ENCODE results near the gene CCDC88A.

CCDC88A gene

DNA sequence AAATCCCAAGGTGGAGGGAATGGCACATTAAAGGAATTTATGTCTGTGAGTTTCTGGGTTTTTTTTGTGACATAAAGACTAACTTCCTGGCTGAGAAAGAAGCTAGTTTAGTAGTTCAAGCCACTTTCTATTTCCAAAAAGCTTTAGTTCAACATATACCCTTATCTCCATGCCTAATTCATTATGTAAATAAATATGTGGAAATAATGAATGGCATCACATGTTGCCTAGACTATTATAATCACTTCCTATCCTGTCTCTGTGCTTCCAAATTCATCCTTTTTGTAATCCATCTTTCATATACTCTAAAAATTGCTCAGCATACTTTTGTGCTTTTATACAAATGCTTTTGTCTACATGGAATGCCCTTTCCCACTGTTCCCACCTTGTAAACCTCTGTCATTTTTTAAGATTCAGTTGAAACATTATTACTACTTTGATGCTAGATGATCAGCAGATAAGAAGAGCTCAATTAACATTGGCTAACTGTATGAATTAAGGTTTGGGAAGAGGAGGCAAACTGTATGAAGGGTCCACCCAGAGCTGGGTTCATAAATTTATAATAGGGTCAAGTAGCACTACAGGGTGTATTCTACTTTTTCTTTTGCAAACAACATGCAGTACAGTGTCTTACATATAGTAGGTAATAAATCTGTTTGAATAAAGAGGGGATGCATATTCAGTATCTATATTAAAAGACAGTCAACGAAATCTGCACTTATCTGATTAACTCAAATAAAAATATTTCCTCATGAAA is 88.9 kb downstream of the CCDC88A start:
- H3K4me3 ChIP-seq (ENCODE audit: low read depth, low read length, poor library complexity, severe bottlenecking) = no peak overlapping the region
- no peaks in the 10 kb centered on the region for H4K20me1 ChIP-seq (ENCODE audit: insufficient read depth, low read length)
- no peaks in the 10 kb centered on the region for H3K79me2 ChIP-seq (ENCODE audit: insufficient read depth, low read length)
- peaks cover 95% of the 10 kb centered on the region for H3K36me3 ChIP-seq (ENCODE audit: insufficient read depth, low read length)
- H3K27ac ChIP-seq (ENCODE audit: low read depth, low read length, poor library complexity, severe bottlenecking) = no peak overlapping the region
- H3F3A ChIP-seq (ENCODE audit: insufficient read depth, low read length) = no peaks in the 10 kb centered on the region
- no peak overlapping the region for H3K4me2 ChIP-seq (ENCODE audit: low read length)
- 0 out of 2 replicates have a peak, but pooled peaks cover under 1% of the 10 kb centered on the region for H3K9me3 ChIP-seq (ENCODE audit: low read length)
- H3K27me3 ChIP-seq (ENCODE audit: insufficient read depth, low read length) = no peaks in the 10 kb centered on the region
- H2AFZ ChIP-seq (ENCODE audit: low read length) = no peak overlapping the region
- TF ChIP-seq, protein P1, sequence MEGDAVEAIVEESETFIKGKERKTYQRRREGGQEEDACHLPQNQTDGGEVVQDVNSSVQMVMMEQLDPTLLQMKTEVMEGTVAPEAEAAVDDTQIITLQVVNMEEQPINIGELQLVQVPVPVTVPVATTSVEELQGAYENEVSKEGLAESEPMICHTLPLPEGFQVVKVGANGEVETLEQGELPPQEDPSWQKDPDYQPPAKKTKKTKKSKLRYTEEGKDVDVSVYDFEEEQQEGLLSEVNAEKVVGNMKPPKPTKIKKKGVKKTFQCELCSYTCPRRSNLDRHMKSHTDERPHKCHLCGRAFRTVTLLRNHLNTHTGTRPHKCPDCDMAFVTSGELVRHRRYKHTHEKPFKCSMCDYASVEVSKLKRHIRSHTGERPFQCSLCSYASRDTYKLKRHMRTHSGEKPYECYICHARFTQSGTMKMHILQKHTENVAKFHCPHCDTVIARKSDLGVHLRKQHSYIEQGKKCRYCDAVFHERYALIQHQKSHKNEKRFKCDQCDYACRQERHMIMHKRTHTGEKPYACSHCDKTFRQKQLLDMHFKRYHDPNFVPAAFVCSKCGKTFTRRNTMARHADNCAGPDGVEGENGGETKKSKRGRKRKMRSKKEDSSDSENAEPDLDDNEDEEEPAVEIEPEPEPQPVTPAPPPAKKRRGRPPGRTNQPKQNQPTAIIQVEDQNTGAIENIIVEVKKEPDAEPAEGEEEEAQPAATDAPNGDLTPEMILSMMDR (IDR thresholded peaks at IDR 0.05; ENCODE audit: low read length) = no peak
- H3K9me2 ChIP-seq (ENCODE audit: low read depth, low read length) = no peaks in the 10 kb centered on the region
- H3K4me1 ChIP-seq (ENCODE audit: insufficient read depth, low read length, severe bottlenecking) = no peaks in the 10 kb centered on the region
- no peak overlapping the region for H3K9ac ChIP-seq (ENCODE audit: low read length)

DNA sequence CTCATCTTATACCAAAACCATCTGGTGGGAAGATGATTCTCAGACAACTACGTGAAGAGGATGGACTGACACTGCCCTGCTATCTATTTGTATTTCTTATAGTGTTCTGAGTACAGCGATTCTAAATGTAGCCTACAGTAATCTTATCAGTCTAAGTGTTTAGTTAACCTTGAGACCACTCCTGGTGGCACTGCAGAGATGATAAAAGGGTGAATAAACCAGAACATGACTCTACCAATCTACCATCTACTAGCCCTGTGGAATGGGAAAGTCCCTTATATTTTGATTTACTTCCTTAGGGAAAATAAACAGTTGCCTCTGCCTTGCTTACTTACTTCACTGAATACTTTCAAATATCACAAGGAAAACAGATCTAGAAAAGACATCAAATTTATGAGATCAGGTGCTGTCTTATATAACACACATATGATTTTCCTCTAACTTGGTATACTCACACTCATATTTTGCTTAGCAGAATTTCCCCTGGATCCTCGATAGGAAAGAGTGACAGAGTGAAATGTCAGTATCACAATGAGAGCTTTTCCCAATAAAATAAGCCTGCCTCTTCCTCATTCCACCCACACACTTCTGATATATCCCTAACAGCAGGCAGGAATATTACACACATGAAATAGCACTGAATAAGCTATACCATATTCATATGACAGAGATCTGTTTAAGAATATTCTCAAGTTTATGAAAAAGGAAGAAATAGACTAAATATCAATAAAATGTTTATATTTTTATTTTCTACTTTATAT is 92.0 kb downstream of the CCDC88A start:
- Histone ChIP-seq H3K27me3 (ENCODE audit: insufficient read depth, low read length) (no peaks in the 10 kb centered on the region), H3K36me3 (ENCODE audit: insufficient read depth, low read length) (peaks cover 90% of the 10 kb centered on the region)

DNA sequence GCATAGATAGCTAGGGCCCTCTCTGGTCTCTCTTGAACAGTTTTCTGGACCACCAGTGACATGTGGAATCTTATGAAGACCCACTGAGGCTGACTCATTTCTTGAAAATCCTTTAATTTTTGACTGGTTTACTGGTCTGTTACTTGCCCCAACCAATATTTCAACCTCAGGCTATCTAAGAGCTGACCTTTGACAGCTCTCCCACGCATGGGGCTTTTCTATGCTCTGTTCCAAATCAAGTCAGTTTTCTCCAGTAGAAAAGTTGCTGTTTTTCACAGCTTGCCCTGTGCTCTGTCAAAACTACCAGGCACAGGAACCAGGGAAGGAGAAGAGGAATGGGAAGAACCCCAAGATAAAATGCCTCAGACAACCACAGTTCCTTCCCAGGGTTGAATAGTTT is 104.7 kb downstream of the CCDC88A start:
- no peak overlapping the region for H3K27ac ChIP-seq (ENCODE audit: low read depth, low read length, poor library complexity, severe bottlenecking)
- no peak overlapping the region for H3K9ac ChIP-seq (ENCODE audit: low read length)
- no peaks in the 10 kb centered on the region for H4K20me1 ChIP-seq (ENCODE audit: insufficient read depth, low read length)
- H2AFZ ChIP-seq (ENCODE audit: low read length) = no peak overlapping the region
- peaks cover 94% of the 10 kb centered on the region for H3K36me3 ChIP-seq (ENCODE audit: insufficient read depth, low read length)
- no peaks in the 10 kb centered on the region; the same call in 1 of the 2 replicates for H3F3A ChIP-seq (ENCODE audit: insufficient read depth, low read length)
- TF ChIP-seq EZH2 (IDR thresholded peaks at IDR 0.05; ENCODE audit: borderline replicate concordance, low read length) = no peak
- TF ChIP-seq, protein P1 (IDR thresholded peaks at IDR 0.05; ENCODE audit: low read length) = no peak
- no peak overlapping the region for H3K4me2 ChIP-seq (ENCODE audit: low read length)
- H3K9me3 ChIP-seq (ENCODE audit: low read length) = no peaks in the 10 kb centered on the region
- H3K4me3 ChIP-seq (ENCODE audit: low read depth, low read length, poor library complexity, severe bottlenecking) = no peak overlapping the region
- no peaks in the 10 kb centered on the region for H3K27me3 ChIP-seq (ENCODE audit: insufficient read depth, low read length)
- no peaks in the 10 kb centered on the region for H3K9me2 ChIP-seq (ENCODE audit: low read depth, low read length)
- H3K79me2 ChIP-seq (ENCODE audit: insufficient read depth, low read length) = 0 out of 2 replicates have a peak, but pooled peaks cover 4% of the 10 kb centered on the region
- no peaks in the 10 kb centered on the region for H3K4me1 ChIP-seq (ENCODE audit: insufficient read depth, low read length, severe bottlenecking)

More for the DNA sequence above, 92.0 kb downstream of the CCDC88A start:
- Histone ChIP-seq H3F3A (ENCODE audit: insufficient read depth, low read length) (no peaks in the 10 kb centered on the region), H3K9me3 (ENCODE audit: low read length) (0 out of 2 replicates have a peak, but pooled peaks cover 3% of the 10 kb centered on the region), H3K9ac (ENCODE audit: low read length) (no peak overlapping the region), H3K9me2 (ENCODE audit: low read depth, low read length) (no peaks in the 10 kb centered on the region), H2AFZ (ENCODE audit: low read length) (no peak overlapping the region), H3K4me3 (ENCODE audit: low read depth, low read length, poor library complexity, severe bottlenecking) (no peak overlapping the region), H4K20me1 (ENCODE audit: insufficient read depth, low read length) (no peaks in the 10 kb centered on the region), H3K27ac (ENCODE audit: low read depth, low read length, poor library complexity, severe bottlenecking) (no peak overlapping the region), H3K4me1 (ENCODE audit: insufficient read depth, low read length, severe bottlenecking) (no peaks in the 10 kb centered on the region), H3K4me2 (ENCODE audit: low read length) (no peak overlapping the region), H3K79me2 (ENCODE audit: insufficient read depth, low read length) (no peaks in the 10 kb centered on the region)
- no peak for TF ChIP-seq EZH2 (IDR thresholded peaks at IDR 0.05; ENCODE audit: borderline replicate concordance, low read length)
- TF ChIP-seq, protein P1 (IDR thresholded peaks at IDR 0.05; ENCODE audit: low read length) = no peak
